PFSK-1 (cell line): Measurements from ENCODE around the gene UBE2L3.

Experiments used
- FOXP2 ChIP-seq: optimal IDR thresholded peaks from 2 replicates; pipeline ENCODE3; 2011; ENCODE audit warnings: borderline replicate concordance, control low read depth, inconsistent platforms; ENCODE audit not compliant: insufficient read depth; ENCODE audit errors: extremely low read length, extremely low read depth
- POLR2AphosphoS5 ChIP-seq: IDR thresholded peaks from 2 replicates; pipeline ENCODE4 v1.6.1; 2012; ENCODE audit warnings: low read depth, mild to moderate bottlenecking, control low read depth, low read length, moderate library complexity
- REST ChIP-seq, 2 experiments: IDR thresholded peaks; 2 replicates each; pipeline versions ENCODE4 v1.6.1 to v1.8.0; 2011 to 2012; ENCODE audit warnings: low read depth in 2 of 2, low read length in 2 of 2, control low read depth in 1 of 2, inconsistent platforms in 1 of 2, mild to moderate bottlenecking in 1 of 2, moderate library complexity in 1 of 2; ENCODE audit not compliant: insufficient read depth in 1 of 2
- SIN3A ChIP-seq: IDR thresholded peaks from 2 replicates; pipeline ENCODE4 v1.6.1; 2012; ENCODE audit warnings: mild to moderate bottlenecking, low read length, moderate library complexity, borderline replicate concordance; ENCODE audit not compliant: insufficient read depth
- TAF1 ChIP-seq: IDR thresholded peaks from 2 replicates; pipeline ENCODE4 v1.6.1; 2012; ENCODE audit warnings: low read length, control low read depth, borderline replicate concordance; ENCODE audit not compliant: insufficient read depth

Gene UBE2L3

GRCh38 chr22:21613553-21614233 is 46.2 kb downstream of the UBE2L3 start:
- TF ChIP-seq POLR2AphosphoS5 (no peak), FOXP2 (no peak), SIN3A (no peak)

GRCh38 chr22:21615731-21616130 is 48.2 kb downstream of the UBE2L3 start:
- no peak for TF ChIP-seq FOXP2

- TF ChIP-seq SIN3A (no peak), REST (IDR thresholded peaks at IDR 0.05; ENCODE audit: insufficient read depth in 1 of 2, low read depth in 2 of 2, low read length in 2 of 2) (no peak), POLR2AphosphoS5 (no peak), FOXP2 (no peak), TAF1 (no peak)
Measured at GRCh38 chr22:21621025-21621424, 53.5 kb downstream of the UBE2L3 start.

- TF ChIP-seq REST (IDR thresholded peaks at IDR 0.05; ENCODE audit: insufficient read depth in 1 of 2, low read depth in 2 of 2, low read length in 2 of 2) (no peak), TAF1 (no peak), FOXP2 (no peak), SIN3A (no peak), POLR2AphosphoS5 (no peak)
Measured at GRCh38 chr22:21622011-21622918, 54.8 kb downstream of the UBE2L3 start.

GRCh38 chr22:21622919-21623647 is 55.6 kb downstream of the UBE2L3 start:
- no peak for TF ChIP-seq FOXP2
- no peak for TF ChIP-seq SIN3A
- no peak for TF ChIP-seq TAF1
- TF ChIP-seq REST (IDR thresholded peaks at IDR 0.05; ENCODE audit: insufficient read depth in 1 of 2, low read depth in 2 of 2, low read length in 2 of 2) = no peak
- TF ChIP-seq POLR2AphosphoS5 = no peak
